ENCODE results near the gene CDCA5. TPM values are rescaled to one million over a fixed set of nuclear protein-coding genes. Genes with fewer than 3 reads are reported as not detected.

CDCA5 gene
- total and polyA plus RNA-seq, 3 experiments from 2014 or later, result 0.54 to 98.8 (median 94.9) TPM

DNA sequence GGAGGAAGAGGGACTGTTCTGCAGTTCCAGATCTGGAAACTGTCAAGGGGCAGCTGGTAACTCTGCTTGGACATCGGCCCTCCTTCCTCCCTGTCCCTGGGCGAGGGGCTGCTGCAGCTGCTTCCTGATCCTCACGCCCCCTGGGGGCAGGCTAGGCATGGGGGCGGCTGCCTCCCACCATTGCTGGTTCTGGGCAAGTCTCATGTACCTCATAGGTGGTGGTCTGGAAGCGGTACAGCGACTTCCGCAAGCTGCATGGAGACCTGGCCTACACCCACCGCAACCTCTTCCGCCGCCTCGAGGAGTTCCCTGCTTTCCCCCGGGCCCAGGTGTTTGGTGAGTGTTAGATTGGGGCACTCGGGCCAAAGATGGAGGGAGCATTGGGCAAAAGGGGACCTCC is 51.6 kb downstream of the CDCA5 start:
- Histone ChIP-seq H3K4me3 (ENCODE audit: low read length) (no peak overlapping the region), H3K36me3 (ENCODE audit: insufficient read depth, low read length) (peaks cover 13% of the 10 kb centered on the region), H3K27me3 (ENCODE audit: insufficient read depth, low read length, poor library complexity, severe bottlenecking) (no peaks in the 10 kb centered on the region), H3K9me3 (ENCODE audit: low read length) (no peaks in the 10 kb centered on the region), H3K27ac (ENCODE audit: low read depth, low read length) (no peak overlapping the region), H3K4me1 (ENCODE audit: insufficient read depth, low read length) (peaks cover 12% of the 10 kb centered on the region)
- Mint-ChIP-seq H3K27me3 (no peaks in the 10 kb centered on the region), H3K36me3 (peaks cover 0 to 39% (median 2%) of the 10 kb centered on the region in 3 donors), H3K4me3 (no peak overlapping the region), H3K9me3 (no peaks in the 10 kb centered on the region), H3K27ac (no peak overlapping the region), H3K4me1 (peaks cover 16 to 20% (median 16%) of the 10 kb centered on the region in 3 donors)
- CTCF ChIA-PET, result interaction anchor here (0.7 to 1.4 kb wide), 3 partner anchors 18 to 78 kb away, joined by 3 to 4 read pairs (median 3); partner anchors contain the start of gene ARL2
- POLR2A ChIA-PET, result interaction anchor here (0.7 kb wide), 1 partner anchor 287 kb away, joined by 9 read pairs; no protein-coding TSS in a partner anchor
- no peak for DNase-seq

Other genes with a start within 250 kb of the CDCA5 start
- 1 to 10 TPM in 1 of 2 experiments, under 1 TPM in 1; 0.66 to 2.3 TPM for gene CDC42BPG, start 239.4 kb downstream of the CDCA5 start, total RNA-seq
- 0.52 TPM for gene CDC42BPG, start 239.4 kb downstream of the CDCA5 start, polyA plus RNA-seq
- 100 to 1,000 TPM; 102 to 110 TPM for gene EHD1, start 205.4 kb downstream of the CDCA5 start, total RNA-seq
- gene EHD1, start 205.4 kb downstream of the CDCA5 start, polyA plus RNA-seq, result 258 TPM
- gene ATG2A, start 166.8 kb downstream of the CDCA5 start, total RNA-seq, result 10 to 100 TPM; 25.7 to 27.0 TPM
- 7.6 TPM for gene ATG2A, start 166.8 kb downstream of the CDCA5 start, polyA plus RNA-seq
- gene PPP2R5B, start 159.4 kb downstream of the CDCA5 start, total RNA-seq, result 10 to 100 TPM; 11.2 to 11.7 TPM
- 7.8 TPM for gene PPP2R5B, start 159.4 kb downstream of the CDCA5 start, polyA plus RNA-seq
- gene GPHA2, start 148.1 kb downstream of the CDCA5 start, total RNA-seq, result not detected
- gene GPHA2, start 148.1 kb downstream of the CDCA5 start, polyA plus RNA-seq, result not detected
- gene MAJIN, start 111.9 kb downstream of the CDCA5 start, total RNA-seq, result not detected
- not detected for gene MAJIN, start 111.9 kb downstream of the CDCA5 start, polyA plus RNA-seq
- gene BATF2, start 87.1 kb downstream of the CDCA5 start, total RNA-seq, result under 1 TPM in 1 of 2 experiments, not detected in 1; 0.11 TPM
- gene BATF2, start 87.1 kb downstream of the CDCA5 start, polyA plus RNA-seq, result not detected
- 100 to 1,000 TPM; 125 TPM for gene ARL2, start 69.9 kb downstream of the CDCA5 start, total RNA-seq
- gene ARL2, start 69.9 kb downstream of the CDCA5 start, polyA plus RNA-seq, result 99.7 TPM
- 10 to 100 TPM; 18.3 to 21.6 TPM for gene SNX15, start 56.6 kb downstream of the CDCA5 start, total RNA-seq
- 16.4 TPM for gene SNX15, start 56.6 kb downstream of the CDCA5 start, polyA plus RNA-seq
- 10 to 100 TPM; 24.8 to 27.1 TPM for gene SAC3D1, start 42.8 kb downstream of the CDCA5 start, total RNA-seq
- 12.0 TPM for gene SAC3D1, start 42.8 kb downstream of the CDCA5 start, polyA plus RNA-seq
- 10 to 100 TPM; 10.8 to 13.3 TPM for gene NAALADL1, start 25.5 kb downstream of the CDCA5 start, total RNA-seq
- 17.0 TPM for gene NAALADL1, start 25.5 kb downstream of the CDCA5 start, polyA plus RNA-seq
- 10 to 100 TPM; 30.8 to 33.5 TPM for gene ZFPL1, start 182 bp upstream of the CDCA5 start, total RNA-seq
- 24.4 TPM for gene ZFPL1, start 182 bp upstream of the CDCA5 start, polyA plus RNA-seq
- gene VPS51, start 12.2 kb upstream of the CDCA5 start, total RNA-seq, result 100 to 1,000 TPM; 120 to 131 TPM
- gene VPS51, start 12.2 kb upstream of the CDCA5 start, polyA plus RNA-seq, result 99.1 TPM
- 10 to 100 TPM; 17.8 to 17.9 TPM for gene TM7SF2, start 27.8 kb upstream of the CDCA5 start, total RNA-seq
- gene TM7SF2, start 27.8 kb upstream of the CDCA5 start, polyA plus RNA-seq, result 11.1 TPM
- 10 to 100 TPM; 15.2 to 20.1 TPM for gene ZNHIT2, start 33.7 kb upstream of the CDCA5 start, total RNA-seq
- gene ZNHIT2, start 33.7 kb upstream of the CDCA5 start, polyA plus RNA-seq, result 19.8 TPM
- gene FAU, start 38.1 kb upstream of the CDCA5 start, total RNA-seq, result 1,000 to 10,000 TPM; 1,054 to 1,073 TPM
- gene FAU, start 38.1 kb upstream of the CDCA5 start, polyA plus RNA-seq, result 904 TPM
- gene MRPL49, start 38.3 kb upstream of the CDCA5 start, total RNA-seq, result 100 to 1,000 TPM; 117 to 118 TPM
- 81.5 TPM for gene MRPL49, start 38.3 kb upstream of the CDCA5 start, polyA plus RNA-seq
- gene SYVN1, start 50.5 kb upstream of the CDCA5 start, total RNA-seq, result 10 to 100 TPM; 35.1 to 39.7 TPM
- gene SYVN1, start 50.5 kb upstream of the CDCA5 start, polyA plus RNA-seq, result 19.6 TPM
- not detected for gene SPDYC, start 86.2 kb upstream of the CDCA5 start, total RNA-seq
- not detected for gene SPDYC, start 86.2 kb upstream of the CDCA5 start, polyA plus RNA-seq
- gene CAPN1, start 97.9 kb upstream of the CDCA5 start, total RNA-seq, result 10 to 100 TPM; 88.2 to 92.0 TPM
- gene CAPN1, start 97.9 kb upstream of the CDCA5 start, polyA plus RNA-seq, result 110 TPM
- gene POLA2, start 177.9 kb upstream of the CDCA5 start, total RNA-seq, result 10 to 100 TPM; 75.6 to 78.8 TPM
- gene POLA2, start 177.9 kb upstream of the CDCA5 start, polyA plus RNA-seq, result 11.0 TPM
- 1 to 10 TPM in 1 of 2 experiments, under 1 TPM in 1; 0.62 to 1.0 TPM for gene CDC42EP2, start 230.8 kb upstream of the CDCA5 start, total RNA-seq
- gene CDC42EP2, start 230.8 kb upstream of the CDCA5 start, polyA plus RNA-seq, result not detected
- 10 to 100 TPM; 65.8 to 71.9 TPM for gene DPF2, start 249.8 kb upstream of the CDCA5 start, total RNA-seq
- 61.5 TPM for gene DPF2, start 249.8 kb upstream of the CDCA5 start, polyA plus RNA-seq

Data from CD8-positive, alpha-beta memory T cell (primary cell).